HCT116 (cell line): ENCODE measurements around the gene SIGLEC11. TPM values are rescaled to one million over a fixed set of nuclear protein-coding genes. Genes with fewer than 3 reads are reported as not detected.

Experiments
- ATAC-seq: fragments of 200-7000 bp; cut with Tn5 transposase; 2 replicates; pipeline ENCODE4 v1.9.1; 2020; ENCODE audit warnings: mild to moderate bottlenecking, moderate library complexity
- BruUV-seq: library from RNA; stranded (reverse); fragments of 400-500 nt; replicated peaks from 2 replicates; lab custom pipeline; 2021; lab: Mats Ljungman, UMichigan
- CTCF ChIA-PET: fragments of 300-600 bp; sonication (Branson Sonifier 250); formaldehyde crosslinking; loops from one replicate; lab custom pipeline; 2021; ENCODE audit warnings: antibody characterized with exemption; lab: Charles Lee
- POLR2A ChIA-PET: fragments of 300-600, 350-600 bp; sonication (Branson Sonifier 250); formaldehyde crosslinking; loops from one replicate; lab custom pipeline; 2021; ENCODE audit warnings: antibody characterized with exemption; lab: Charles Lee
- RAD21 ChIA-PET, 2 experiments: fragments of 300-600 bp; sonication (Branson Sonifier 250); formaldehyde crosslinking; loops; one replicate each; lab custom pipeline; 2023; ENCODE audit warnings: low total read pairs in 2 of 2; ENCODE audit not compliant: uncharacterized antibody in 2 of 2, unreplicated experiment in 2 of 2, low non-redundant PET in 1 of 2; lab: Charles Lee
- DNase-seq: peaks from one replicate; pipeline ENCODE4 v3.0.0-alpha.2; 2010; ENCODE audit warnings: low read depth, low spot score
- H2AFZ ChIP-seq: fragments of 200-600 bp; shearing (Covaris generic), sonication (generic); 2 replicates; pipeline ENCODE4 v1.6.1; 2017; ENCODE audit warnings: low read depth, mixed run types, mixed read lengths, antibody characterized with exemption, low read length; ENCODE audit not compliant: poor library complexity, severe bottlenecking
- H3K27ac ChIP-seq: 2 replicates; pipeline ENCODE4 v1.5.1; 2012; ENCODE audit warnings: low read depth, low read length
- H3K27me3 ChIP-seq: fragments of 200-600 bp; sonication (generic); 2 replicates; pipeline ENCODE4 v1.6.1; 2016; ENCODE audit warnings: mixed run types, low read length, mixed read lengths; ENCODE audit not compliant: insufficient read depth
- H3K36me3 ChIP-seq, 2 experiments: fragments of 200-500 bp in 1 of 2; fragments of 200-600 bp in 1 of 2; sonication (Bioruptor generic) in 1 of 2; sonication (generic) in 1 of 2; 2 replicates each; pipeline versions ENCODE4 v1.5.1 to v1.6.1; 2014 to 2016; ENCODE audit warnings: low read length in 2 of 2, inconsistent platforms in 1 of 2, mixed read lengths in 1 of 2, mixed run types in 1 of 2; ENCODE audit not compliant: insufficient read depth in 2 of 2, control insufficient read depth in 1 of 2
- H3K4me1 ChIP-seq, 2 experiments: fragments of 200-600 bp in 1 of 2; sonication (generic) in 1 of 2; 2 replicates each; pipeline versions ENCODE4 v1.5.1 to v1.6.1; 2012 to 2017; ENCODE audit warnings: low read length in 2 of 2, inconsistent platforms in 1 of 2, mild to moderate bottlenecking in 1 of 2, mixed read lengths in 1 of 2, mixed run types in 1 of 2, moderate library complexity in 1 of 2; ENCODE audit not compliant: insufficient read depth in 2 of 2, control insufficient read depth in 1 of 2
- H3K4me2 ChIP-seq: fragments of 200-600 bp; sonication (generic); 2 replicates; pipeline ENCODE4 v1.6.1; 2017; ENCODE audit warnings: mixed run types, low read length, mixed read lengths
- H3K4me3 ChIP-seq, 2 experiments: fragments of 200-600 bp in 1 of 2; sonication (generic) in 1 of 2; replicated peaks in 1 of 2; 2 replicates each; pipeline ENCODE4 v1.5.1; 2011 to 2016; ENCODE audit warnings: low read length in 2 of 2, control low read depth in 1 of 2, low read depth in 1 of 2, mild to moderate bottlenecking in 1 of 2, mixed read lengths in 1 of 2, mixed run types in 1 of 2
- H3K79me2 ChIP-seq: fragments of 200-600 bp; sonication (generic); 2 replicates; pipeline ENCODE4 v1.6.1; 2017; ENCODE audit warnings: mild to moderate bottlenecking, mixed run types, low read length, moderate library complexity, mixed read lengths; ENCODE audit not compliant: insufficient read depth
- H3K9ac ChIP-seq: fragments of 200-600 bp; sonication (generic); 2 replicates; pipeline ENCODE4 v1.6.1; 2016; ENCODE audit warnings: low read length, mixed read lengths
- H3K9me2 ChIP-seq: fragments of 200-600 bp; sonication (generic), shearing (Covaris generic); 2 replicates; pipeline ENCODE4 v1.6.1; 2017; ENCODE audit warnings: mixed run types, mild to moderate bottlenecking, moderate library complexity; ENCODE audit not compliant: insufficient read depth
- H3K9me3 ChIP-seq, 2 experiments: fragments of 200-500 bp in 1 of 2; fragments of 200-600 bp in 1 of 2; sonication (Bioruptor generic) in 1 of 2; sonication (generic) in 1 of 2; 2 replicates each; pipeline ENCODE4 v1.6.1; 2014 to 2017; ENCODE audit warnings: low read length in 2 of 2, mixed read lengths in 2 of 2, inconsistent platforms in 1 of 2, low read depth in 1 of 2, mild to moderate bottlenecking in 1 of 2, mixed run types in 1 of 2, moderate library complexity in 1 of 2; ENCODE audit not compliant: control insufficient read depth in 1 of 2, insufficient read depth in 1 of 2
- H4K20me1 ChIP-seq: fragments of 200-600 bp; sonication (generic), shearing (Covaris generic); 2 replicates; pipeline ENCODE4 v1.6.1; 2017; ENCODE audit warnings: mixed run types, mild to moderate bottlenecking, moderate library complexity; ENCODE audit not compliant: insufficient read depth
- CBX3 ChIP-seq: IDR thresholded peaks from 2 replicates; pipeline ENCODE4 v1.6.1; 2012; ENCODE audit warnings: low read depth
- CEBPB ChIP-seq: IDR thresholded peaks from 2 replicates; pipeline ENCODE4 v1.6.1; 2012; ENCODE audit warnings: low read depth
- EGR1 ChIP-seq: IDR thresholded peaks from 2 replicates; pipeline ENCODE4 v1.6.1; 2012; ENCODE audit warnings: low read depth
- ELF1 ChIP-seq: IDR thresholded peaks from 2 replicates; pipeline ENCODE4 v1.6.1; 2012; ENCODE audit warnings: low read depth, borderline replicate concordance
- EZH2phosphoT487 ChIP-seq: fragments of 200-600 bp; IDR thresholded peaks from 2 replicates; pipeline ENCODE4 v1.6.1; 2018; ENCODE audit warnings: antibody characterized with exemption, borderline replicate concordance
- FOSL1 ChIP-seq: IDR thresholded peaks from 2 replicates; pipeline ENCODE4 v1.6.1; 2012; ENCODE audit warnings: low read depth
- JUND ChIP-seq: IDR thresholded peaks from 2 replicates; pipeline ENCODE4 v1.6.1; 2012
- POLR2A ChIP-seq: IDR thresholded peaks from 2 replicates; pipeline ENCODE4 v1.7.0; 2011; ENCODE audit warnings: borderline replicate concordance; ENCODE audit not compliant: insufficient read depth, insufficient read length; ENCODE audit errors: extremely low read depth
- POLR2AphosphoS5 ChIP-seq: IDR thresholded peaks from 2 replicates; pipeline ENCODE4 v1.6.1; 2011; ENCODE audit warnings: mild to moderate bottlenecking, low read depth, low read length, moderate library complexity
- RAD21 ChIP-seq: IDR thresholded peaks from 2 replicates; pipeline ENCODE4 v1.6.1; 2012; ENCODE audit warnings: low read depth, mild to moderate bottlenecking
- SIN3A ChIP-seq: IDR thresholded peaks from 2 replicates; pipeline ENCODE4 v1.6.1; 2012; ENCODE audit warnings: low read depth
- SP1 ChIP-seq: IDR thresholded peaks from 2 replicates; pipeline ENCODE4 v1.6.1; 2012; ENCODE audit warnings: low read depth
- SRF ChIP-seq: IDR thresholded peaks from 2 replicates; pipeline ENCODE4 v1.6.1; 2012; ENCODE audit warnings: low read depth
- YY1 ChIP-seq: IDR thresholded peaks from 2 replicates; pipeline ENCODE4 v1.6.1; 2011; ENCODE audit warnings: low read length, low read depth, moderate library complexity, mild to moderate bottlenecking; ENCODE audit not compliant: insufficient replicate concordance; ENCODE audit errors: extremely low read depth
- ZFX ChIP-seq: fragments of 450-650 bp; IDR thresholded peaks from 2 replicates; pipeline ENCODE4 v1.6.1; 2017
- ZNF274 ChIP-seq: fragments of 200-500 bp; sonication (Bioruptor generic); IDR thresholded peaks from 2 replicates; pipeline ENCODE4 v1.6.1; 2014; ENCODE audit warnings: mild to moderate bottlenecking, low read depth, low read length, inconsistent platforms
- intact Hi-C: fragments of 100-400 bp; cut with micrococcal nuclease; formaldehyde crosslinking; loops from 2 replicates; pipeline ENCODE4 v1.10.0; 2022
- total RNA-seq: library from RNA; stranded (reverse); gene quantifications from one replicate; pipeline ENCODE4 v1.2.1, GENCODE V29; 2021; ENCODE audit not compliant: unreplicated experiment
- TF ChIP-seq, protein P1 (sequence below): IDR thresholded peaks from 2 replicates; pipeline ENCODE4 v1.6.1; 2011; ENCODE audit warnings: mild to moderate bottlenecking, low read length, moderate library complexity; ENCODE audit not compliant: insufficient replicate concordance; ENCODE audit errors: extremely low read depth
- TF ChIP-seq, protein P2 (sequence below), 3 experiments: fragments of 200-600 bp in 1 of 3; sonication (generic) in 1 of 3; IDR thresholded peaks in 2 of 3; conservative IDR thresholded peaks in 1 of 3; 2 replicates each; pipeline ENCODE4 v1.5.1; 2012 to 2017; ENCODE audit warnings: low read depth in 2 of 3, low read length in 2 of 3, antibody characterized with exemption in 1 of 3, borderline replicate concordance in 1 of 3, control low read depth in 1 of 3, mild to moderate bottlenecking in 1 of 3, mixed read lengths in 1 of 3, mixed run types in 1 of 3, moderate library complexity in 1 of 3; ENCODE audit not compliant: insufficient read depth in 1 of 3
- TF ChIP-seq, protein P3 (sequence below): IDR thresholded peaks from 2 replicates; pipeline ENCODE4 v1.6.1; 2012; ENCODE audit warnings: low read depth

SIGLEC11 gene
- total RNA-seq, 1 experiment from 2014 or later: not detected

DNA sequence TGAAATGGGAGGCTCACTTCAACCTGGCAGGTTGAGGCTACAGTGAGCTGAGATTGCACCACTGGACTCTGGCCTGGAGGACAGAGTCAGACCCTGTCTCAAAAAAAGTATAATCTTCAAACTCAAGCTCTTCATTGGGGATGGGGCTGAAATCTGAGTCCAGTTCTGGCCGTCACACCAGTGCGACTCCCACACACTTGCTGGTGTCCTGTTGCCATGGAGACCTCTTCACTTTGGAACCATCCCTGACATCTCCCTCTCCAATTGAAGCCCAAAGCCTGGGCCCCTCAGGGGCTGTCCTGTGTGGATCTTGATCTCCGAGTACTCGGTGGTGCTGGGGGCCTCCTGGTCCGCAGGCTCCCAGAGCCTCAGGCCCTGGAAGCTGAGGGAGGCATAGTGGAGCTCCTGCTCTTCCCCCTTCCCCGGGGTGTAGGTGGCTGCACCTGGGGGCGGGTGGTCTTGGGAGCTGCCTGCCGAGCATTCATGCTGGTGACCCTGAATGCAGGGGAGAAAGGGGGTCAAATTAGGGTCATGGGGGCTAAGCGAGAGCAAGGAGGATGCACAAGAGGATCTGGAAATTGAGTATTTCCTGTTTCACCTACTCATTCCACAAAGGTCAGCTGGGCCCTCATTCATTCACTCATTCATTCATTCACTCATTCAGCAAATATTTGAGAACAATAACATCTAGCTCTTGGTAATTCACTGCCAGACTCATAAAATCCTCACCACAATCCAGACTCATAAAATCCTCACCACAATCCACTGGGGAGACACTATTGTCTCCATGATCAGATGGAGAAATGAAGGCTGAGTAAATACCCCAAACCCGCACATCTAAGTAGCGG lies 11.0 kb downstream of the SIGLEC11 start (continued):
- TF ChIP-seq SIN3A: no peak

DNA sequence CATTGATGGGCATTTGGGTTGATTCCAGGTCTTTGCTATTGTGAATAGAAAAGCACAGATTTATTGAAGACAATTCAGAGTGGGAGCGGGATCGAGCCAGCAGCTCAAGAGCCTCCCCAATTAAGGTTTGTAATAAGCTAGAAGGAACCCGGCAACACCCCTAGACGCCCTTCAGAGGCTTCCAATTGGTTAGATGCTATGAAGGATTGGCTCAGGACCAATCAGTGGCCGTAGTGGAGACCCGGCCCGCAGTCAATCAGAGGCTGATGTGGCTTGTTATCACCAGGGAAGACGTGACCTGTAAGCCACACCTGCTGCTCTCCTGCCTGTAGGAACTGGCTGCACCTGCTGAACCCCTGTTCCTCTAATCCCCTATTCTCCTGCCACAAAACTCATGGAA lies 14.6 kb downstream of the SIGLEC11 start:
- Histone ChIP-seq H3K79me2 (no peaks in the 10 kb centered on the region), H2AFZ (no peak overlapping the region), H4K20me1 (no peaks in the 10 kb centered on the region), H3K9me2 (no peaks in the 10 kb centered on the region), H3K9me3 (no peaks in the 10 kb centered on the region), H3K9ac (no peak overlapping the region), H3K4me2 (no peak overlapping the region), H3K36me3 (no peaks in the 10 kb centered on the region), H3K27me3 (no peaks in the 10 kb centered on the region), H3K4me1 (peaks cover 5 to 7% of the 10 kb centered on the region in 2 experiments; a peak in 3 of 4 replicates), H3K27ac (no peak overlapping the region), H3K4me3 (no peak overlapping the region)
- ATAC-seq: 0 out of 2 replicates have a peak, but pooled peaks have one; percentile 36
- ChIA-PET CTCF (no interaction called here), RAD21 (no interaction called here), POLR2A (no interaction called here)
- intact Hi-C loops: no loop called here
- BruUV-seq: no TSS peak
- DNase-seq: no peak
- TF ChIP-seq EZH2phosphoT487: no peak
- TF ChIP-seq CBX3: no peak
- TF ChIP-seq, protein P1, sequence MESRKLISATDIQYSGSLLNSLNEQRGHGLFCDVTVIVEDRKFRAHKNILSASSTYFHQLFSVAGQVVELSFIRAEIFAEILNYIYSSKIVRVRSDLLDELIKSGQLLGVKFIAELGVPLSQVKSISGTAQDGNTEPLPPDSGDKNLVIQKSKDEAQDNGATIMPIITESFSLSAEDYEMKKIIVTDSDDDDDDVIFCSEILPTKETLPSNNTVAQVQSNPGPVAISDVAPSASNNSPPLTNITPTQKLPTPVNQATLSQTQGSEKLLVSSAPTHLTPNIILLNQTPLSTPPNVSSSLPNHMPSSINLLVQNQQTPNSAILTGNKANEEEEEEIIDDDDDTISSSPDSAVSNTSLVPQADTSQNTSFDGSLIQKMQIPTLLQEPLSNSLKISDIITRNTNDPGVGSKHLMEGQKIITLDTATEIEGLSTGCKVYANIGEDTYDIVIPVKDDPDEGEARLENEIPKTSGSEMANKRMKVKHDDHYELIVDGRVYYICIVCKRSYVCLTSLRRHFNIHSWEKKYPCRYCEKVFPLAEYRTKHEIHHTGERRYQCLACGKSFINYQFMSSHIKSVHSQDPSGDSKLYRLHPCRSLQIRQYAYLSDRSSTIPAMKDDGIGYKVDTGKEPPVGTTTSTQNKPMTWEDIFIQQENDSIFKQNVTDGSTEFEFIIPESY: no peak
- TF ChIP-seq, protein P2, sequence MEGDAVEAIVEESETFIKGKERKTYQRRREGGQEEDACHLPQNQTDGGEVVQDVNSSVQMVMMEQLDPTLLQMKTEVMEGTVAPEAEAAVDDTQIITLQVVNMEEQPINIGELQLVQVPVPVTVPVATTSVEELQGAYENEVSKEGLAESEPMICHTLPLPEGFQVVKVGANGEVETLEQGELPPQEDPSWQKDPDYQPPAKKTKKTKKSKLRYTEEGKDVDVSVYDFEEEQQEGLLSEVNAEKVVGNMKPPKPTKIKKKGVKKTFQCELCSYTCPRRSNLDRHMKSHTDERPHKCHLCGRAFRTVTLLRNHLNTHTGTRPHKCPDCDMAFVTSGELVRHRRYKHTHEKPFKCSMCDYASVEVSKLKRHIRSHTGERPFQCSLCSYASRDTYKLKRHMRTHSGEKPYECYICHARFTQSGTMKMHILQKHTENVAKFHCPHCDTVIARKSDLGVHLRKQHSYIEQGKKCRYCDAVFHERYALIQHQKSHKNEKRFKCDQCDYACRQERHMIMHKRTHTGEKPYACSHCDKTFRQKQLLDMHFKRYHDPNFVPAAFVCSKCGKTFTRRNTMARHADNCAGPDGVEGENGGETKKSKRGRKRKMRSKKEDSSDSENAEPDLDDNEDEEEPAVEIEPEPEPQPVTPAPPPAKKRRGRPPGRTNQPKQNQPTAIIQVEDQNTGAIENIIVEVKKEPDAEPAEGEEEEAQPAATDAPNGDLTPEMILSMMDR (IDR thresholded peaks at IDR 0.05 in 2 of 3, conservative IDR thresholded peaks at IDR 0.05 in 1 of 3; ENCODE audit: borderline replicate concordance in 1 of 3, insufficient read depth in 1 of 3, low read depth in 2 of 3, low read length in 2 of 3): no peak
- TF ChIP-seq CEBPB: no peak
- no peak for TF ChIP-seq ELF1
- no peak for TF ChIP-seq POLR2AphosphoS5
- TF ChIP-seq EGR1: no peak
- no peak for TF ChIP-seq SP1
- TF ChIP-seq ZFX: no peak
- no peak for TF ChIP-seq ZNF274
- no peak for TF ChIP-seq SIN3A
- TF ChIP-seq YY1: no peak
- no peak for TF ChIP-seq POLR2A
- TF ChIP-seq RAD21: no peak
- no peak for TF ChIP-seq JUND
- TF ChIP-seq, protein P3, sequence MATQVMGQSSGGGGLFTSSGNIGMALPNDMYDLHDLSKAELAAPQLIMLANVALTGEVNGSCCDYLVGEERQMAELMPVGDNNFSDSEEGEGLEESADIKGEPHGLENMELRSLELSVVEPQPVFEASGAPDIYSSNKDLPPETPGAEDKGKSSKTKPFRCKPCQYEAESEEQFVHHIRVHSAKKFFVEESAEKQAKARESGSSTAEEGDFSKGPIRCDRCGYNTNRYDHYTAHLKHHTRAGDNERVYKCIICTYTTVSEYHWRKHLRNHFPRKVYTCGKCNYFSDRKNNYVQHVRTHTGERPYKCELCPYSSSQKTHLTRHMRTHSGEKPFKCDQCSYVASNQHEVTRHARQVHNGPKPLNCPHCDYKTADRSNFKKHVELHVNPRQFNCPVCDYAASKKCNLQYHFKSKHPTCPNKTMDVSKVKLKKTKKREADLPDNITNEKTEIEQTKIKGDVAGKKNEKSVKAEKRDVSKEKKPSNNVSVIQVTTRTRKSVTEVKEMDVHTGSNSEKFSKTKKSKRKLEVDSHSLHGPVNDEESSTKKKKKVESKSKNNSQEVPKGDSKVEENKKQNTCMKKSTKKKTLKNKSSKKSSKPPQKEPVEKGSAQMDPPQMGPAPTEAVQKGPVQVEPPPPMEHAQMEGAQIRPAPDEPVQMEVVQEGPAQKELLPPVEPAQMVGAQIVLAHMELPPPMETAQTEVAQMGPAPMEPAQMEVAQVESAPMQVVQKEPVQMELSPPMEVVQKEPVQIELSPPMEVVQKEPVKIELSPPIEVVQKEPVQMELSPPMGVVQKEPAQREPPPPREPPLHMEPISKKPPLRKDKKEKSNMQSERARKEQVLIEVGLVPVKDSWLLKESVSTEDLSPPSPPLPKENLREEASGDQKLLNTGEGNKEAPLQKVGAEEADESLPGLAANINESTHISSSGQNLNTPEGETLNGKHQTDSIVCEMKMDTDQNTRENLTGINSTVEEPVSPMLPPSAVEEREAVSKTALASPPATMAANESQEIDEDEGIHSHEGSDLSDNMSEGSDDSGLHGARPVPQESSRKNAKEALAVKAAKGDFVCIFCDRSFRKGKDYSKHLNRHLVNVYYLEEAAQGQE: no peak
- TF ChIP-seq FOSL1: no peak
- TF ChIP-seq SRF: no peak
